RWPE2 (cell line): ENCODE measurements around the gene SUPT6H.
A peak's percentile ranks its signal among the peaks of the same experiment; 100 is the strongest.

Source experiments
- ATAC-seq: fragments of 200-7000 bp; cut with Tn5 transposase; 3 replicates; pipeline ENCODE4 v1.9.1; 2021; ENCODE audit warnings: low read depth
- DNase-seq: peaks from one replicate; pipeline ENCODE4 v3.0.0-alpha.2; 2020; ENCODE audit warnings: low spot score
- H3K27ac ChIP-seq: fragments of 450-650 bp; 2 replicates; pipeline ENCODE4 v1.5.1; 2017; ENCODE audit warnings: mild to moderate bottlenecking; ENCODE audit not compliant: poor library complexity, severe bottlenecking
- H3K27me3 ChIP-seq: fragments of 250-450 bp; sonication (Bioruptor Pico); 2 replicates; pipeline ENCODE4 v1.5.1; 2021; ENCODE audit warnings: mild to moderate bottlenecking, moderate library complexity; ENCODE audit not compliant: insufficient read depth, poor library complexity, severe bottlenecking
- H3K36me3 ChIP-seq: fragments of 250-450 bp; sonication (Bioruptor Pico); 2 replicates; pipeline ENCODE4 v1.5.1; 2020; ENCODE audit warnings: low read depth, mild to moderate bottlenecking, moderate library complexity
- H3K4me1 ChIP-seq: fragments of 250-450 bp; sonication (Bioruptor Pico); 2 replicates; pipeline ENCODE4 v1.5.1; 2021; ENCODE audit warnings: mild to moderate bottlenecking, moderate library complexity; ENCODE audit not compliant: insufficient read depth, poor library complexity, severe bottlenecking
- H3K4me3 ChIP-seq: fragments of 250-450 bp; sonication (Bioruptor Pico); 2 replicates; pipeline ENCODE4 v1.5.1; 2021; ENCODE audit warnings: mild to moderate bottlenecking, moderate library complexity; ENCODE audit not compliant: severe bottlenecking
- H3K9me3 ChIP-seq: fragments of 250-450 bp; sonication (Bioruptor Pico); 2 replicates; pipeline ENCODE4 v1.5.1; 2021; ENCODE audit warnings: mild to moderate bottlenecking, moderate library complexity; ENCODE audit not compliant: severe bottlenecking
- CTCF ChIP-seq: fragments of 450-650 bp; IDR thresholded peaks from one replicate; pipeline ENCODE4 v1.5.1; 2017; ENCODE audit warnings: mild to moderate bottlenecking, moderate library complexity; ENCODE audit not compliant: poor library complexity, severe bottlenecking

SUPT6H gene

DNA sequence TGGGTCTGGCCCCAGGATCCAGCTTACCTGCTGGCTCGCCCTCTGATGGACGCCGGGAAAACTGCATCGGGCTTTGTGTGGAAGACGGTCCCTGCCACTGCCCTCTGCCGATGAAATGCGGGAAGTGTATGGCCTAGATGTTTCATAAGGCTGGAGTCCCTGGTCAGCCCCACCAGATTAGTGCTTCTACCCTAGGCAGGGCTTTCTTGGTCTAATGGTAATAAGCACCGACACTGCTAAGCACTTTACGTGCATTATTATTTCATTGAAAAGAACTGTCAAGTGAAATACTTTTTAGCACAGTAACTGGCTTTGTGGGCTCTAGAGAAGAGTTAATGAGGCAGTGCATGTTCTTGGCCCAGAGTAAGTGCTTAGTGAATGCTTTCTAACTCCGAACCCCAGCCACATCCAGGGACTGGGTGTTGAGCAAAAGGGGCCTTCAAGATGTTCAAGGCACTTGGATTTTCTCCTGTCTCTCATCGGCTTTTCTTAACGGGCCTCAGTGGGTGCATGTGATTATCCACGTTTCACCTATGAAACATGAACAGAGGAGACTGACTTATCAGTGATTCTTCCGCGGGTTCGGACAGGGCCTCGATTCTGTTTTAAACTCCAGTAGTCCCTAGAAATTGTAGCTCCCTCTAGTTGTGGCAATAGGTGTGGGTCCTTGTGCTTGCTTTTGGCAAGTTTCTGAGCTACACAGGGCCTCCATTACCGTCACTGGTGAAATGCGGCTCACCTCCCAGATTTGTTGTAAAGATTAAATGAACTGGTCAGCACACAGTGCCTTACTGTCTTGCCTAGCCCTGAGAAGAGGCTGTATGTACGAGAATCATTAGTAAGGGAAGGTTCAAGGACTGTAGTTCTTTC, 88.4 kb downstream of the SUPT6H start:
- peak; percentile 52 for ATAC-seq
- no peaks in the 10 kb centered on the region for H3K27me3 ChIP-seq
- no peaks in the 10 kb centered on the region for H3K9me3 ChIP-seq
- peaks cover 59% of the 10 kb centered on the region for H3K36me3 ChIP-seq
- peak; percentile 91 for DNase-seq
- H3K4me3 ChIP-seq, result no peak overlapping the region
- peak; percentile 98 for TF ChIP-seq CTCF
- peaks cover 19% of the 10 kb centered on the region for H3K4me1 ChIP-seq
- peak overlapping the region; percentile 95 for H3K27ac ChIP-seq

DNA sequence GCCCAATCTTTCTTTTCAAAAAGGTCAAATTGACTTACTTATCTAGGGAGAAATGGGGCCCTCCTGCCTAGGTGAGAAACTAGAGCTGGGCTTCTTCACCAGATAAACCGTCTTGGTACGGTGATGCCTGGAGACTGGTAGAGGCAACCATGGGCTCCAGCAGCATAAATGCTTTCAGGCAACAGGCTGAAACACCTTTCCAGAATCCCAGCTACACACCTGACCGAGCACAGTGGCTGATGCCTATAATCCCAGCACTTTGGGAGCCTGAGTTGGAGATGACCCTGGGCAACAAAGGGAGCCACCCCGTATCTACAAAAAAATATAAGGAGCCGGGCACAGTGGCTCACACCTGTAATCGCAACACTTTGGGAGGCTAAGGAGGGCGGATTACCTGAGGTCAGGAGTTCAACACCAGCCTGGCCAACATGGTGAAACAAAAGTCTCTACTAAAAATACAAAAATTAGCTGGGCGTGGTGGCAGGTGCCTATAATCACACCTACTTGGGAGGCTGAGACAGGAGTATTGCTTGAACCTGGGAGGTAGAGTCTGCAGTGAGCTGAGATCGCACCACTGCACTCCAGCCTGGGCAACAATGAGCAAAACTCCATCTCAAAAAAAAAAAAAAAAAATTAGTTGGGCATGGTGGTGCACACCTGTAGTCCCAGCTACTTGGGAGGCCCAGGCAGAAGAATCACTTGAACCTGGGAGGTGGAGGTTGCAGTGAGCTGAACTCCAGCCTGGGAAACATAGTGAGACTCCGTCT, 89.8 kb downstream of the SUPT6H start:
- DNase-seq (no peak), ATAC-seq (no peak)
- H3K4me3 ChIP-seq, result no peak overlapping the region
- H3K27me3 ChIP-seq, result no peaks in the 10 kb centered on the region
- peaks cover 46% of the 10 kb centered on the region for H3K36me3 ChIP-seq
- H3K4me1 ChIP-seq, result peaks cover 12% of the 10 kb centered on the region
- H3K9me3 ChIP-seq, result no peaks in the 10 kb centered on the region
- no peak for TF ChIP-seq CTCF
- no peak overlapping the region for H3K27ac ChIP-seq
